ENCODE results near the gene ARHGEF1.
A peak's percentile ranks its signal among the peaks of the same experiment; 100 is the strongest.

The ARHGEF1 gene

DNA sequence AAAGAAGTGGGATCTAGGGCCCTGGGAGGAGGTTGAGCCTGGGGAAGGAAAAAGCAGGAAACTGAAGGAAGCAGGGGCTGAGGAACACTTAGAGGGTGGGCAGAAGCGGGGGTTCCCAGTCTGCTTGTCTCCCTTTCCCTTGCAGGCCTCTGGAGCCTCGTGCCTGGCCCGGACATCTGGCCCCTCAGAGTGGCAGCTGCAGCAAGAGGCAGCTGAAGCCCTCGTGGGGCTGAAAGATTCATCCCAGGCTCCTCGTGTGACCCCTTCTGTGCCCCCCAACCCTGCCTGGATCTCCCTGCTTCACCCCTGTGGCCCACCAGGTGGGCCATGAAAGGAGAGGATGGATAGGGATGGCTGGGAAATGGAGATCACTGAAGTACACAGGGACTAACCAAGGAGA, 32.6 kb upstream of the ARHGEF1 start:
- H3K9ac ChIP-seq (ENCODE audit: low read depth in 1 of 2, low read length in 2 of 2), result no peak overlapping the region
- no peak overlapping the region for H3K4me3 ChIP-seq (ENCODE audit: low read length in 2 of 2)
- H3K4me1 ChIP-seq (ENCODE audit: control insufficient read depth in 2 of 2, insufficient read depth in 2 of 2, low read length in 2 of 2), result no peaks in the 10 kb centered on the region
- H3K27ac ChIP-seq (ENCODE audit: low read depth in 2 of 2, low read length in 2 of 2), result no peak overlapping the region
- no peaks in the 10 kb centered on the region for H3K36me3 ChIP-seq (ENCODE audit: control insufficient read depth in 2 of 2, insufficient read depth in 2 of 2, low read length in 2 of 2)
- H3K9me3 ChIP-seq (ENCODE audit: control insufficient read depth in 2 of 2, low read length in 2 of 2), result no peaks in the 10 kb centered on the region
- H3K27me3 ChIP-seq (ENCODE audit: control insufficient read depth in 2 of 2, insufficient read depth in 2 of 2, low read length in 2 of 2), result peaks cover 0 to 8% of the 10 kb centered on the region in 2 donors

DNA sequence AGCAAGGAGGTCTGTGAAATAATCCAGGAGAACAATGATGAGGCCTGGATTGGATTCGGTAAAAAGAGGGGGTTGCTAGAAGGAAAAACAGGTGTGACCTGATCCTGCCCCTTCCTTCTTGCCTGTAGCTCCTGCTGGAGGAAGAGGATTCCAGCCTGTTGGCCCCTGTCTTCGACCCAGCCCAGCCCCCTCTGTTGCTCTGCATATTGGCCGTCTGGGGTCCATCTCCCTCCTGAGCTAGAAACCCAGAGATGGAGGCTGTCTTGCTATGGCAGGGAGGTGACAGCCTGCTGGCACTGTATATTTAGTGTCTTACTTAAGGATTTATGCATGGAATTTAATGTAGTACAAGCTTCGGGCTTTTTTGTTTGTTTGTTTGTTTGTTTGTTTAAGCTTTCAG, 31.5 kb upstream of the ARHGEF1 start:
- no peaks in the 10 kb centered on the region for H3K4me1 ChIP-seq (ENCODE audit: control insufficient read depth in 2 of 2, insufficient read depth in 2 of 2, low read length in 2 of 2)
- no peak overlapping the region for H3K9ac ChIP-seq (ENCODE audit: low read depth in 1 of 2, low read length in 2 of 2)
- H3K36me3 ChIP-seq (ENCODE audit: control insufficient read depth in 2 of 2, insufficient read depth in 2 of 2, low read length in 2 of 2), result no peaks in the 10 kb centered on the region
- H3K27ac ChIP-seq (ENCODE audit: low read depth in 2 of 2, low read length in 2 of 2), result no peak overlapping the region
- no peak overlapping the region for H3K4me3 ChIP-seq (ENCODE audit: low read length in 2 of 2)
- H3K27me3 ChIP-seq (ENCODE audit: control insufficient read depth in 2 of 2, insufficient read depth in 2 of 2, low read length in 2 of 2), result peaks cover 0 to 8% of the 10 kb centered on the region in 2 donors
- no peaks in the 10 kb centered on the region for H3K9me3 ChIP-seq (ENCODE audit: control insufficient read depth in 2 of 2, low read length in 2 of 2)

DNA sequence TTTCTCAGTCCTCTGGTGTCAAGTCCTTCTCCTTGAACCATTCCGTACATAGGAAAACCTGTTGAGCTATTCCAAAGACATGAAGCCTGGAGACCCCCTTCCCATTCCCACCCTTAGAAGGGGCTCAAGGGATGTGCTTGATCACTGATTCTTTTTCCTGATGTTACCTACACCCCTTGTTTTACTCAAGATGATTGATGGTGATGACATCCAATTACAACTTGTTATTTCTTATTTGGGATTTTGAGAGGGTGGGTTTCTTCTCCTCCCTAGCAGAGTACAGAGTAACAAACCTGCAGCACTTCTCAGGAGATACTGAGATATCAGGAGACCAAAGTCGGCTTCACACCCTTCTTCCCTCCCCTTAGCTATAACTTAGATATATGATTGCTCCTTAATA, 29.6 kb upstream of the ARHGEF1 start:
- no peaks in the 10 kb centered on the region for H3K9me3 ChIP-seq (ENCODE audit: control insufficient read depth in 2 of 2, low read length in 2 of 2)
- no peak overlapping the region for H3K4me3 ChIP-seq (ENCODE audit: low read length in 2 of 2)
- no peak overlapping the region for H3K9ac ChIP-seq (ENCODE audit: low read depth in 1 of 2, low read length in 2 of 2)
- no peak overlapping the region for H3K27ac ChIP-seq (ENCODE audit: low read depth in 2 of 2, low read length in 2 of 2)
- H3K27me3 ChIP-seq (ENCODE audit: control insufficient read depth in 2 of 2, insufficient read depth in 2 of 2, low read length in 2 of 2), result peaks cover 0 to 6% of the 10 kb centered on the region in 2 donors
- no peaks in the 10 kb centered on the region for H3K4me1 ChIP-seq (ENCODE audit: control insufficient read depth in 2 of 2, insufficient read depth in 2 of 2, low read length in 2 of 2)
- no peaks in the 10 kb centered on the region for H3K36me3 ChIP-seq (ENCODE audit: control insufficient read depth in 2 of 2, insufficient read depth in 2 of 2, low read length in 2 of 2)

DNA sequence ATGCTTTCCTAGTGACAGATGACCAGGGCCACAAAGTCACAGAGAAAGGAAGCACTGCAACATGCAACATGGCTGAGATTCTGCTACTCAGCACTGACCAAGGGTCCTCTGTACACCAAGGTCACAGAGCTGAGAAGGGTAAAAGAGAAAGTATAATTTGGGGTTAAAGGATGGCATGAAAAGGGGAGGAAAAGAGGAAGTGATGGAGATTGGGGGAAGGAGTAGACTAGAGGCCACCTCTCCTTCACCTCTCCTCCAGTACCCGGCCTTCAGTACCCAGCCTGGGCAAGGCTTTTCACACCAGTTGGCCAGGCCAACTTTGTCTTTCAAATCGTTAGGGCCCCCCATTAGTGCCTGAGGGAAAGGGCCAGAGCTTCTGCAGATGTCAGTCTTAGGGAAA, 29.2 kb upstream of the ARHGEF1 start:
- Histone ChIP-seq H3K4me3 (ENCODE audit: low read length in 2 of 2) (no peak overlapping the region), H3K27ac (ENCODE audit: low read depth in 2 of 2, low read length in 2 of 2) (no peak overlapping the region), H3K4me1 (ENCODE audit: control insufficient read depth in 2 of 2, insufficient read depth in 2 of 2, low read length in 2 of 2) (no peaks in the 10 kb centered on the region), H3K27me3 (ENCODE audit: control insufficient read depth in 2 of 2, insufficient read depth in 2 of 2, low read length in 2 of 2) (peaks cover 0 to 6% of the 10 kb centered on the region in 2 donors), H3K9me3 (ENCODE audit: control insufficient read depth in 2 of 2, low read length in 2 of 2) (no peaks in the 10 kb centered on the region), H3K36me3 (ENCODE audit: control insufficient read depth in 2 of 2, insufficient read depth in 2 of 2, low read length in 2 of 2) (no peaks in the 10 kb centered on the region), H3K9ac (ENCODE audit: low read depth in 1 of 2, low read length in 2 of 2) (no peak overlapping the region)

DNA sequence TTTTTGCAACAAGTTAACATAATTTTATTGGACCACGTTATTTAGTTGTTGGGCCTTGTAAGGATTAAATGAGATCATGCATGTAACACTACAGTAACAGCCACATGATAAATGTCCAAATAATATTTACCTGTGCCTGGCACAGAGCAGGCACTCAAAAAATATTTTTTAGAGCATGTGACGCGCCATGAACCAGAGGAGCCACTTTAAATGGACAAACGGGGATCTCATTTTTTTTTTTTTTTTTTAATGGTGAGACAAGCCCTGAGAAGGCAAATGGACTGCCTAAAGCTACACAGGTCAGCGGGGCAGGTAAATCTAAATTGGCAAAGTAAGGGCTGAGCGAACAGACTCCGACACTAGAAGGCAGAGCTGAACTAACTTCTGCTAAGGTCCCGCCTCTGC, 23.8 kb upstream of the ARHGEF1 start:
- Histone ChIP-seq H3K27ac (ENCODE audit: low read depth in 2 of 2, low read length in 2 of 2) (peak overlapping the region; percentile 98 to 99), H3K9me3 (ENCODE audit: control insufficient read depth in 2 of 2, low read length in 2 of 2) (no peaks in the 10 kb centered on the region), H3K27me3 (ENCODE audit: control insufficient read depth in 2 of 2, insufficient read depth in 2 of 2, low read length in 2 of 2) (no peaks in the 10 kb centered on the region), H3K36me3 (ENCODE audit: control insufficient read depth in 2 of 2, insufficient read depth in 2 of 2, low read length in 2 of 2) (peaks cover 26 to 28% of the 10 kb centered on the region in 2 donors), H3K4me1 (ENCODE audit: control insufficient read depth in 2 of 2, insufficient read depth in 2 of 2, low read length in 2 of 2) (peaks cover 28 to 31% of the 10 kb centered on the region in 2 donors), H3K9ac (ENCODE audit: low read depth in 1 of 2, low read length in 2 of 2) (peak overlapping the region; percentile 49 to 53), H3K4me3 (ENCODE audit: low read length in 2 of 2) (peak overlapping the region; percentile 89 to 97)

DNA sequence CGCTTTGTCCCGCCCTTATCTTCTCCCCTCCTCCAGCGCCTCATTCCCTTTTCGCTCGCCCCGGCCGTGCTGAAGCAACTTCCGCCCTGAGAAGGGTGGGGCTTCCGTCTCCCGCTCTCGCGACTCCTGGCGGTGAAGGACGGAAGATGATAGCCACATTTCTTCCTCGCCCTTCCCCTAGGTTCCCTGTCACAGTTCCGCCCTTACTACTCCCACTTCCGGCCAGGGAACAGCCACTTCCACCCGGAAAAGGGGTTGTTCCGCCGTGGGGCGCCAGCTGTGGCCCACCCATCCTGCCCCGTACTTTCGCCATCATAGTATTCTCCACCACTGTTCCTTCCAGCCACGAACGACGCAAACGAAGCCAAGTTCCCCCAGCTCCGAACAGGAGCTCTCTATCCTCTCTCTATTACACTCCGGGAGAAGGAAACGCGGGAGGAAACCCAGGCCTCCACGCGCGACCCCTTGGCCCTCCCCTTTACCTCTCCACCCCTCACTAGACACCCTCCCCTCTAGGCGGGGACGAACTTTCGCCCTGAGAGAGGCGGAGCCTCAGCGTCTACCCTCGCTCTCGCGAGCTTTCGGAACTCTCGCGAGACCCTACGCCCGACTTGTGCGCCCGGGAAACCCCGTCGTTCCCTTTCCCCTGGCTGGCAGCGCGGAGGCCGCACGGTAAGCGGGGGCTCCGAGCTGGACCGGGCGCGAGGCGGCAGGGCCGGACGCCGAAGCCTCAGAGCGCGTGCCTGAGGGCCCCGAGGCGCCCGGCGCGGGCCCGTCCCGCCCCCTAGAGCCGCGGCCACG, 23.2 kb upstream of the ARHGEF1 start, which contains the start of gene RPS19:
RPS19 (plus strand) TSS at position 638 of the 801 bp plus-strand sequence. CDS start 520 bp downstream, outside the sequence.
- H3K27me3 ChIP-seq (ENCODE audit: control insufficient read depth in 2 of 2, insufficient read depth in 2 of 2, low read length in 2 of 2), result no peaks in the 10 kb centered on the region
- H3K9ac ChIP-seq (ENCODE audit: low read depth in 1 of 2, low read length in 2 of 2), result peak within 1 kb of the TSS; percentile 90 to 95
- H3K4me1 ChIP-seq (ENCODE audit: control insufficient read depth in 2 of 2, insufficient read depth in 2 of 2, low read length in 2 of 2), result peaks cover 30 to 36% of the 10 kb centered on the region in 2 donors
- H3K27ac ChIP-seq (ENCODE audit: low read depth in 2 of 2, low read length in 2 of 2), result peak within 1 kb of the TSS; percentile 98 to 99
- H3K4me3 ChIP-seq (ENCODE audit: low read length in 2 of 2), result peak within 1 kb of the TSS; percentile 89 to 97
- peaks cover 32 to 34% of the 10 kb centered on the region in 2 donors for H3K36me3 ChIP-seq (ENCODE audit: control insufficient read depth in 2 of 2, insufficient read depth in 2 of 2, low read length in 2 of 2)
- no peaks in the 10 kb centered on the region for H3K9me3 ChIP-seq (ENCODE audit: control insufficient read depth in 2 of 2, low read length in 2 of 2)

DNA sequence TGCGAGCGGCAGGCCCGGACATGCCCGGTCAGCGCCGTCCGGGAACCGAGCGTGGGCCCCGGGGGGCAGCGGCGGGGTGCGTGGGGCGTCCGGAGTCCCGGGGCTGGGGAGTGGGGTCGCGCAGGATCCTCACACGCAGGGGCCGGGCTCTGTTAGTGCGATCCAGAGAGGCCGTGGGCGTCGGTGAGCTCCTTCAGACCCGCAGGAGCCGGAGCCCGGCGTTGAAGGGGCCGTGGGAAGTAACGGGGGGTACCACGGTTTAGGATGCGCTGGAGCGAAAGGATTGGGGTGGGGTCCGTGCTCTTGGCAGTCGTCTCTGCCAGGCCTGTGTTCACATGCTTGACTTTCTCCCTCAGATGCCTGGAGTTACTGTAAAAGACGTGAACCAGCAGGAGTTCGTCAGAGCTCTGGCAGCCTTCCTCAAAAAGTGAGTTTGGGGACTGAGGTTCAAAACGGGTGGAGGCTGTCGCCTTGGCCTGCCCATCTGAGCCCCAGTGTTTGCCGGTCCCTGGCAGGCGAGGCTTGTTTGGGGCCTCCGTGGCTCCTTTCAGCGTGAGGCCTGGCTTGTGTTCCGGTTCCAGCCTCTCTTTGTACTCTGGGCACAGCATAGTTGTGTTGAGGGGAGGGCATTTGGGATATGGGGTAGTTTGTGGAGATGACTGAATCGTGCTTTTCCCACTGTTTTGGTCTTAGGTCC, 22.4 kb upstream of the ARHGEF1 start:
- Histone ChIP-seq H3K27ac (ENCODE audit: low read depth in 2 of 2, low read length in 2 of 2) (peak overlapping the region; percentile 98 to 99), H3K4me1 (ENCODE audit: control insufficient read depth in 2 of 2, insufficient read depth in 2 of 2, low read length in 2 of 2) (peaks cover 32 to 36% of the 10 kb centered on the region in 2 donors), H3K27me3 (ENCODE audit: control insufficient read depth in 2 of 2, insufficient read depth in 2 of 2, low read length in 2 of 2) (no peaks in the 10 kb centered on the region), H3K4me3 (ENCODE audit: low read length in 2 of 2) (peak overlapping the region; percentile 89 to 97), H3K9me3 (ENCODE audit: control insufficient read depth in 2 of 2, low read length in 2 of 2) (no peaks in the 10 kb centered on the region), H3K9ac (ENCODE audit: low read depth in 1 of 2, low read length in 2 of 2) (peak overlapping the region; percentile 90 to 95), H3K36me3 (ENCODE audit: control insufficient read depth in 2 of 2, insufficient read depth in 2 of 2, low read length in 2 of 2) (peaks cover 38% of the 10 kb centered on the region in 2 donors)

DNA sequence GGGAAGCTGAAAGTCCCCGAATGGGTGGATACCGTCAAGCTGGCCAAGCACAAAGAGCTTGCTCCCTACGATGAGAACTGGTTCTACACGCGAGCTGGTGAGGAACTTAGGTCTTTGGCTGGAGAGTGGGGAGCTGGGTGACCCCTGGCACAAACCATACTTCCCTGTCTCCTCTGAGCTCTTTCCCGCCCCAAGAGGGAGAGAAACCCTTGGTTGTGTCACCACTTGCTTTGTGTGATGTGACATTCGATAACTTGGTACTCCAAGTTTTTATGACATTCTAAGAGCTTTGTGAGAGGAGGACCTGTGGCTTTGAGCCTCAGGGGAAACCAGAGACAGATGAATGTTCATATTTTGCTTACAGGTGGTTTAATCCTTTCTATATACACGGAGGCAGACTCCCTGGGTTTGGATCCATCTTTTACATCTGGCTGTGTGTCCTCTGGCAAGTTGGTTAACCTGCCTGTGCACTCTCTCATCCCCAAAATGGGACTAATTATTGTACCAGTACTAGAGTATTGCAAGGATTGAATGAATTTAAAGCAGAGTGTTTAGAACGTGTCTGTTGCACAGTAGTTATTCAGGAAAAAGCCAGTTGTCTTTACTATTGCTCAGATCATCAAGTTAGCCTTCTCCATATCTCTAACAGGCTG, 21.7 kb upstream of the ARHGEF1 start:
- H3K4me3 ChIP-seq (ENCODE audit: low read length in 2 of 2), result peak overlapping the region; percentile 89 to 97
- no peaks in the 10 kb centered on the region for H3K9me3 ChIP-seq (ENCODE audit: control insufficient read depth in 2 of 2, low read length in 2 of 2)
- peaks cover 39 to 40% of the 10 kb centered on the region in 2 donors for H3K36me3 ChIP-seq (ENCODE audit: control insufficient read depth in 2 of 2, insufficient read depth in 2 of 2, low read length in 2 of 2)
- peak overlapping the region; percentile 98 to 99 for H3K27ac ChIP-seq (ENCODE audit: low read depth in 2 of 2, low read length in 2 of 2)
- peaks cover 34 to 37% of the 10 kb centered on the region in 2 donors for H3K4me1 ChIP-seq (ENCODE audit: control insufficient read depth in 2 of 2, insufficient read depth in 2 of 2, low read length in 2 of 2)
- peak overlapping the region; percentile 90 to 95 for H3K9ac ChIP-seq (ENCODE audit: low read depth in 1 of 2, low read length in 2 of 2)
- no peaks in the 10 kb centered on the region for H3K27me3 ChIP-seq (ENCODE audit: control insufficient read depth in 2 of 2, insufficient read depth in 2 of 2, low read length in 2 of 2)

DNA sequence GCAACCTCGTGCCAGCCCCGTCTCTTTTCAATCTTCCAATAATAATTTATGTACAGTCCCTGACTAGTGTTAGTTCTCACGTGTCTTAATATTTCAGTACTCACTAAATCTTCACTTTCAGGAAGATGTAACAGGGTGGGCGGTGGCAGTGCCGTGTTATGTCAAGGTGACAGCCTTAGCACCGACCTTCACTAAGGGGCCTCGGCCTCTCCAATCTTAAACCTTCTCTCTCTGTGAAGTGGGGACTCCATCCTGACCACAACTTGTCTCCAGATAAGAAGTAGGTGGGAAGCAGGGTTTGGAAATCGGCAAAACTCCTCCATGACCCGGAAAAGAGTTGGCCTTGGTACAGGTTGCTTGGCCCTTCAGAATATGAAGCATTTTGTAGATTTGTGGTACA, 21.1 kb upstream of the ARHGEF1 start:
- Histone ChIP-seq H3K36me3 (ENCODE audit: control insufficient read depth in 2 of 2, insufficient read depth in 2 of 2, low read length in 2 of 2) (peaks cover 41 to 42% of the 10 kb centered on the region in 2 donors), H3K4me1 (ENCODE audit: control insufficient read depth in 2 of 2, insufficient read depth in 2 of 2, low read length in 2 of 2) (peaks cover 36 to 39% of the 10 kb centered on the region in 2 donors), H3K9me3 (ENCODE audit: control insufficient read depth in 2 of 2, low read length in 2 of 2) (no peaks in the 10 kb centered on the region), H3K27ac (ENCODE audit: low read depth in 2 of 2, low read length in 2 of 2) (no peak overlapping the region), H3K27me3 (ENCODE audit: control insufficient read depth in 2 of 2, insufficient read depth in 2 of 2, low read length in 2 of 2) (no peaks in the 10 kb centered on the region), H3K4me3 (ENCODE audit: low read length in 2 of 2) (no peak overlapping the region), H3K9ac (ENCODE audit: low read depth in 1 of 2, low read length in 2 of 2) (no peak overlapping the region)

All from mucosa of rectum (tissue), 2 donors.